OCI-LY1 (cell line): Measurements from ENCODE around the gene LRG1.

Experiments
- H2AFZ ChIP-seq: fragments of 200-600 bp; sonication (generic), shearing (Covaris generic); 2 replicates; pipeline ENCODE4 v1.6.0; 2014; ENCODE audit warnings: antibody characterized with exemption, mild to moderate bottlenecking, low read length
- H3F3A ChIP-seq: fragments of 200-600 bp; sonication (generic), shearing (Covaris generic); 2 replicates; pipeline ENCODE4 v1.6.0; 2014; ENCODE audit warnings: mild to moderate bottlenecking, antibody characterized with exemption, low read length, moderate library complexity; ENCODE audit not compliant: insufficient read depth
- H3K27ac ChIP-seq: fragments of 200-600 bp; sonication (generic); 2 replicates; pipeline ENCODE4 v1.5.1; 2014; ENCODE audit warnings: low read length, mixed run types, mild to moderate bottlenecking, low read depth; ENCODE audit not compliant: poor library complexity, severe bottlenecking
- H3K27me3 ChIP-seq: fragments of 200-600 bp; sonication (generic); 2 replicates; pipeline ENCODE4 v1.6.0; 2014; ENCODE audit warnings: antibody characterized with exemption, mild to moderate bottlenecking, low read length, moderate library complexity; ENCODE audit not compliant: insufficient read depth
- H3K36me3 ChIP-seq: fragments of 200-600 bp; sonication (generic); 2 replicates; pipeline ENCODE4 v1.6.1; 2014; ENCODE audit warnings: mild to moderate bottlenecking, antibody characterized with exemption, low read length, moderate library complexity, mixed read lengths; ENCODE audit not compliant: insufficient read depth
- H3K4me1 ChIP-seq: fragments of 200-600 bp; sonication (generic); 2 replicates; pipeline ENCODE4 v1.5.1; 2014; ENCODE audit warnings: mild to moderate bottlenecking, low read length, moderate library complexity; ENCODE audit not compliant: insufficient read depth, severe bottlenecking
- H3K4me2 ChIP-seq: fragments of 200-600 bp; sonication (generic), shearing (Covaris generic); 2 replicates; pipeline ENCODE4 v1.6.1; 2014; ENCODE audit warnings: low read length
- H3K4me3 ChIP-seq: fragments of 200-600 bp; sonication (generic); 2 replicates; pipeline ENCODE4 v1.5.1; 2014; ENCODE audit warnings: low read length, low read depth, mild to moderate bottlenecking, mixed read lengths; ENCODE audit not compliant: poor library complexity, severe bottlenecking
- H3K79me2 ChIP-seq: fragments of 200-600 bp; shearing (Covaris generic); 2 replicates; pipeline ENCODE4 v1.6.1; 2016; ENCODE audit warnings: mixed run types, low read length, mixed read lengths; ENCODE audit not compliant: insufficient read depth
- H3K9ac ChIP-seq: fragments of 200-600 bp; sonication (generic), shearing (Covaris generic); 2 replicates; pipeline ENCODE4 v1.6.1; 2014; ENCODE audit warnings: mild to moderate bottlenecking, low read length, mixed read lengths
- H3K9me2 ChIP-seq: fragments of 200-600 bp; sonication (generic), shearing (Covaris generic); 2 replicates; pipeline ENCODE4 v1.6.1; 2014; ENCODE audit warnings: low read depth, mild to moderate bottlenecking, low read length, mixed read lengths
- H3K9me3 ChIP-seq: fragments of 200-600 bp; shearing (Covaris generic); 2 replicates; pipeline ENCODE4 v1.6.1; 2014; ENCODE audit warnings: low read length, mixed read lengths
- H4K20me1 ChIP-seq: fragments of 200-600 bp; sonication (generic), shearing (Covaris generic); 2 replicates; pipeline ENCODE4 v1.6.0; 2016; ENCODE audit warnings: mild to moderate bottlenecking, low read length; ENCODE audit not compliant: insufficient read depth
- CTCF ChIP-seq: fragments of 200-600 bp; sonication (generic), shearing (Covaris generic); IDR thresholded peaks from 2 replicates; pipeline ENCODE4 v1.5.1; 2017; ENCODE audit warnings: mild to moderate bottlenecking, antibody characterized with exemption, low read length, moderate library complexity, mixed read lengths
- EZH2 ChIP-seq: fragments of 200-600 bp; sonication (generic), shearing (Covaris generic); IDR thresholded peaks from 2 replicates; pipeline ENCODE4 v1.8.0; 2017; ENCODE audit warnings: borderline replicate concordance, mixed run types, mild to moderate bottlenecking, antibody characterized with exemption, low read length, moderate library complexity, mixed read lengths

The LRG1 gene

GRCh38 chr19:4553775-4554174, 13.9 kb upstream of the LRG1 start:
- Histone ChIP-seq H3F3A (no peaks in the 10 kb centered on the region), H3K9me2 (no peaks in the 10 kb centered on the region), H4K20me1 (no peaks in the 10 kb centered on the region), H3K9ac (no peak overlapping the region), H3K4me2 (no peak overlapping the region), H3K79me2 (no peaks in the 10 kb centered on the region), H3K27me3 (peaks cover 5% of the 10 kb centered on the region; the same call in 1 of the 2 replicates), H3K4me1 (no peaks in the 10 kb centered on the region), H3K4me3 (no peak overlapping the region), H3K9me3 (no peaks in the 10 kb centered on the region), H3K36me3 (no peaks in the 10 kb centered on the region), H2AFZ (no peak overlapping the region), H3K27ac (no peak overlapping the region)
- TF ChIP-seq CTCF (no peak), EZH2 (no peak)

DNA sequence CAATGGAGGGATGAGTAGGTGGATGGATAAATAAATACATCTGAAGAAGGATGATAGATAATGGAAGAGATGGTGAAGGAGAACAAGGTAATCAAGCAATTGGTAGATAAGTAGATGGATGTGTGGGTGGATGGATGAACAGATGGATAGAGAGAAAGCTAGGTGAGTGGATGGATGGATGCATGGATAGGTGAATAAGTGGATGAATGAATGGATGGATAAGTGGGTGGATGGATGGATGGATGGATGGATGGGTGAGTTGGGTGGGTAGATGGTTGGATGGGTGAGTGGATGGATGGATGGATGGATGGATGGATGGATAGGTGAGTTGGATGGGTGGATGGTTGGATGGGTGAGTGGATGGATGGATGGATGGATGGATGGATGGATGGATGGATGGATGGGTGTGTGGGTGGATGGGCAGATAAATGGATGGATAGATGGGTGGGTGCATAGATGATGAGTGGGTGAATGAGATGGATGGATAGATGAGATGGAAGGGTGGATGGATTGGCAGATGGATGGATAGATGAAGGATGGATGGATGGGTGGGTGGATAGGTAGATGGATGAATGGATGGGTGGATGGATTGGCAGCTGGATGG, 13.4 kb upstream of the LRG1 start:
- no peak overlapping the region for H3K4me3 ChIP-seq
- H3K36me3 ChIP-seq: no peaks in the 10 kb centered on the region
- no peak overlapping the region for H3K27ac ChIP-seq
- peaks cover 6% of the 10 kb centered on the region; the same call in 1 of the 2 replicates for H3K27me3 ChIP-seq
- TF ChIP-seq CTCF: no peak
- no peak for TF ChIP-seq EZH2
- no peaks in the 10 kb centered on the region for H3K79me2 ChIP-seq
- H3K4me1 ChIP-seq: no peaks in the 10 kb centered on the region
- H3F3A ChIP-seq: no peaks in the 10 kb centered on the region
- H3K9me3 ChIP-seq: no peaks in the 10 kb centered on the region
- H3K9ac ChIP-seq: no peak overlapping the region
- no peaks in the 10 kb centered on the region for H3K9me2 ChIP-seq
- H3K4me2 ChIP-seq: no peak overlapping the region
- no peaks in the 10 kb centered on the region for H4K20me1 ChIP-seq
- no peak overlapping the region for H2AFZ ChIP-seq

GRCh38 chr19:4552525-4552819, 12.6 kb upstream of the LRG1 start:
- H3K27me3 ChIP-seq: peaks cover 12% of the 10 kb centered on the region; the same call in 1 of the 2 replicates
- no peak overlapping the region for H2AFZ ChIP-seq
- H3K36me3 ChIP-seq: no peaks in the 10 kb centered on the region
- no peaks in the 10 kb centered on the region for H3K9me3 ChIP-seq
- H3K9me2 ChIP-seq: no peaks in the 10 kb centered on the region
- no peak overlapping the region for H3K9ac ChIP-seq
- H3K79me2 ChIP-seq: no peaks in the 10 kb centered on the region
- no peak overlapping the region for H3K27ac ChIP-seq
- no peak overlapping the region for H3K4me3 ChIP-seq
- H4K20me1 ChIP-seq: no peaks in the 10 kb centered on the region
- no peaks in the 10 kb centered on the region for H3F3A ChIP-seq
- TF ChIP-seq CTCF (no peak), EZH2 (no peak)
- H3K4me1 ChIP-seq: no peaks in the 10 kb centered on the region
- no peak overlapping the region for H3K4me2 ChIP-seq
